KG1 (cell line): ENCODE measurements around the gene VPS37C.
A peak's percentile ranks its signal among the peaks of the same experiment; 100 is the strongest.
"Not testable (repeated sequence)": the region's sequence is repeated elsewhere in the genome, so short reads cannot be mapped to it uniquely, and the experiment has no call there.

Experiments
- DNase-seq: peaks from one replicate; lab custom pipeline; 2025; lab: John Stamatoyannopoulos, UW

Gene VPS37C

DNA sequence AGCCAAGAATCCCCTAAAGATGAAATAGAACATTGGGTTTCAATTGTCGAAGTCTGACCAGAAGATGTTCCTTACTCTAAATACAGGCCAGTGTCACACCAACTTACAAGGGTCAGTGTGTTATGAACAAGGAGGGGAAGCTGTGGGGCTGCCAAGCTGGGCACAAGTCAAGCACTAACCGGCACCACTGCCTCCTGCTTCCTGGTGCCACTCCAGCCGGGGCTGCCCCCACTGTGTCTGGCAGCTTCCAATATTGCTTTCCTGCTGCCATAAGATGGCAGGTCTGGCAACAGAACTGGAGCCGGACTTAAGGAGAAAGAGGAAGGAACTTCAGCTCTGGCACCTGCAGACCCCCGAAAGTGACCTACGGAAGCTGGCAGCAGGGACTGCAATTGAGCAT lies 13.7 kb upstream of the VPS37C start:
- no peak for DNase-seq

DNA sequence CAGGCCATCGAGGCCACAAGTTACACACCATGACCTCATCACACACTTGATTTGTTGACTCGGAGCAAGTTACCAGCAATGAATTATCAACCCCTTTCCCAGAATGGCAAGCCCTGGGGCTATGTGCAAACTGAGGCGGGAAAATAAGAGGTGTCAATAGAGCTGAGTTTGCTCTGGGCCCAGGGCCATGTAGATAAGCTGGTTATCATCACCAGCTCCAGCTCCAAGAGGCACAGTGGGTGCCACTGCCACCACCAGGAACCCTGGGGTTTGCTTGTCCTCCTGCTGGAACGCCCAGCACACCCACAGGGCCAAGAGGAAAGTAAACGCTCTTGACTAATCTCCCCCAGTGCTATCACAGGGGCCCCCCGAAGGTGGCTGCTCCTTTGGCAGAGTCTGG lies 13.0 kb upstream of the VPS37C start:
- no peak for DNase-seq

DNA sequence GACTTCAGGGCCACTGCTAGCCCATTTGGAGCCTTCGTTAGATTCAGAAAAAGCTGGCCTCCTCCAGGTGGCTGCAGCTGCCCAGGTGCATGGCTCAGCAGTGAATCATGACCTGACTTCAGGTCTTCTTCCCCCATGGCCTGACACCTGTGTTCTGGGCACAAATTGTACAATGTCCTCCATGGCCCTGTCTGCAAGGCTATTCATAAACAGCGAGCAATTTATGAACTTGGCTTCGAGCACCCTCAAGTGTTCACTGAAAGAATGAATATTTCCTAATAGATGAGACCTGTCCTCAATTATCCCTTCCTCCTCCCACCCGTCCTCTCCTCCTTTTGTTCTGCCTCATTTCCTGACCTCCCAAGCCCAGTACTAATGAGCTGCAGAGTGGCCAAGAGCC lies 12.2 kb upstream of the VPS37C start:
- DNase-seq: no peak

DNA sequence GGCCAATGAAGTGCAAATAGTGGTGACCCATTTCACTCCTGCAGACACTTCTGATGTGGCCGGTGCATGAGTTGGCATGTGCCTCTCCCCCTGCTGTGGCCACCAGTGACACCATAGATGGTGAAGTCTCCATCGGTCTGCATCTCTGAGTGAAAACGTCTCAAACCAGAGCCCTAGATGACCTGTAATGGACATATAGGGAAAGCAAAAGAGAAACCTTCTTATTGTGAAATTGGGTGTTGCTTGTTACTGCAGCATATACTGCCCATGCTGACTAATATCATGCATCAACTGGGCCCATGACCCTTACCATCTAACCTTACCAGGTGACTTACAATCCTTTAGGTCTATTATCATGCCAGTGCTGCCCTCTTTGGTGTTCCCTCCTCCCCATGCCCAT lies 11.7 kb upstream of the VPS37C start:
- DNase-seq: no peak

DNA sequence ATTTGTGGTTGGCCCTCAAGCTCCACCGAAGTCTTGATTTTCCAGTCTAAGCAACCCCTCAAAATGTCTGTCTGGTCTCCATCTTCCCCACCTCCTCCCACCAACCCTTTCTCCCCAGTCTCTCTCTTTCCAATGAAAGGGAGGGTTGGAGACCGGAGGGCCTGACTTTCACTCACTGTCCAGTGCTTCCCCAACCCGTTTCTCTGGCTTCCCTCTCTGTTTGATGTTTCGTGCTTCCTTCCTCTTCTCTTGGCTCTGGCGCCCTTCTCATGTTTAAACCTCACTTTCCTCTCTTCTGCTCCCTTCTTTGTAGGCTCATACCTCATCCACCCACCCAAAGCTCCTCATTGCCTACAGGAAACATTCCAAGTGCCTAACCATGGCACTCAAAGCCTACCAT lies 11.1 kb upstream of the VPS37C start:
- no peak for DNase-seq

DNA sequence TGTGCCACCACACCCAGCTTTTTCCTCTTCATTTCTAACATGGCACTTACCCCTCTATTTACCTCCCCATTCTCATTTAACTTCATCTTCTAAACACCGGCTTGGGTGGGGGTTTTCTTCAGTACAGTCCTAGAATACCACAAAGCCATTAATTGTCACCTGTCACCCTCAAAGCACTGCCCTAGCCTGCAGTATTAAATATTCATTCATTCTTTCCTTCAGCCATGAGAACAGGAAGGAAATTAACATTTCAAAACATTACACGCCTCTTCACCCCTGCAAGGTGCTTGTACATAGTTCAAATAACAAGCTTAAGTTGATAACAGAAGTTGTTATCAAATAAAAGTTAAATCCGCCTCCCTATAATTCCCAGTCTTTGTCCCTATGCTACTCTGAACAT lies 10.7 kb upstream of the VPS37C start:
- DNase-seq: no peak

DNA sequence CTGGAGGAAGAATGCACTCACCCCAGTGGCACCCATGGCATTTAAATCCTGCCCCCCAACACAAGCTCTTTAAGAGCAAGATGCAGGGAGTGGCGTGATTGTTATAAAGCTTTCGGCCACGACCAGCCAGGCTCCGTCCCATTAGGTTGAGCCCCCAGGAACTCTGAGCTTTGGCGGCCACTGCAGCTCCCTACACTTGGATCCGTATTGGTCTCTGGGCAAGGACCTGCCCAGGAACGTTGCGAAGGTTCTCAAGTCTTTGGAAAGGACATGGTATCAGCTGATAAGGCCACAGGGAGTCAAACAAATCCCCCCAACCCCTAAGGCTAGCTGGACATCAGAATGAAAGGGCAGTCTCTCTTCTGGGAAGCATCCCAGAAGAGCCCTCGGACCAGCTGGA lies 9.3 kb upstream of the VPS37C start:
- DNase-seq: no peak

DNA sequence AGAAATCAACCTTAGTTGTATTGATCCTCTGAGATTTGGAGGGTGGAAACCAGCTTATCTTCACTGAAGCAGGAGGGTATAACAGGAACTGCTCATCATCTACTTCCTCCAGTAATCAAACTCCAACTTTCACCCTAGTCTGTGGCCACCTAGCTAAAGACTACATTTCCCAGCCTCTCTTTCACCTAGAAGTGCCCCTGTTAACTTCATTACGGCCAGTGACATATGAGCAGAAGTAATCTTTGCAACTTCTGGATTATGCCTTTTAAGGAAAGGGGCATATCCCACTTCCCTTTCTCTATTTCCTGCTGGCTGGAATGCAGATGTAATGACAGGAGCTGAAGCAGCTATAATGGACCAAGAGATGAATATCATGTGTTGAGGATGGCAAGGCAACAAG lies 7.6 kb upstream of the VPS37C start:
- no peak for DNase-seq

DNA sequence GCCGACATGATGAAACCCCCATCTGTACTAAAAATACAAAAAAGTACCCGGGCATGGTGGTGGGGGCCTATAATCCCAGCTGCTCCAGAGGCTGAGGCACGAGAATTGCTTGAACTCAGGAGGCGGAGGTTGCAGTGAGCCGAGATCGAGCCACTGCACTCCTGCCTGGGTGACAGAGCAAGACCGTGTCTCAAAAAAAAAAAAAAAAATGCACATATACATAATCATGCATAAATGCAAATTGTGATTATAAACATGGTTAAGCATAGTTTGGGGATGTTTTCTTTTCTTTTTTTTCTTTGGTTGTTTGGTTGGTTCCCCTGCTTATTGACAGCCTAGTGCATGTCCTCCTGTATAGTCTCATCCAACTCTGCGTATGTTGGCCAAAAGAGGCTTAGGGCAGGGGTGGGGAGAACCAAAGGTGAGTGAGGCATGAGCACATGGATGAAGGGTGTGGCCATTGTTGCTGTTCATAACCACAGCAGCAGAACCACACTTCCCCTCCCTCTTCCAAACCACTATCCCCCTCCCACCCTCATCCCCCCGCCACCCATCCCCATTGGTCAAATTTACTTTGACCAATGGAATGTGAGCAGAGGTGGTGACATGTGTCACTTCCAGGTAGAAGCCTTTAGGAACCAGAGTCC lies 6.9 kb upstream of the VPS37C start:
- no peak for DNase-seq

DNA sequence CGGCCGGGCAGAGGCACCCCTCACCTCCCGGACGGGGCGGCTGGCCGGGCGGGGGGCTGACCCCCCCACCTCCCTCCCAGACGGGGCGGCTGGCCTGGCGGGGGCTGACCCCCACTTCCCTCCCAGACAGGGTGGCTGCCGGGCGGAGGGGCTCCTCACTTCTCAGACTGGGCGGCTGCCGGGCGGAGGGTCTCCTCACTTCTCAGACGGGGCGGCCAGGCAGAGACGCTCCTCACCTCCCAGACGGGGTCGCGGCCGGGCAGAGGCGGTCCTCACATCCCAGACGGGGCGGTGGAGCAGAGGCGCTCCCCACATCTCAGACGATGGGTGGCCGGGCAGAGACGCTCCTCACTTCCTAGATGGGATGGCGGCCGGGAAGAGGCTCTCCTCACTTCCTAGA lies 5.1 kb upstream of the VPS37C start:
- DNase-seq: not testable (repeated sequence)

DNA sequence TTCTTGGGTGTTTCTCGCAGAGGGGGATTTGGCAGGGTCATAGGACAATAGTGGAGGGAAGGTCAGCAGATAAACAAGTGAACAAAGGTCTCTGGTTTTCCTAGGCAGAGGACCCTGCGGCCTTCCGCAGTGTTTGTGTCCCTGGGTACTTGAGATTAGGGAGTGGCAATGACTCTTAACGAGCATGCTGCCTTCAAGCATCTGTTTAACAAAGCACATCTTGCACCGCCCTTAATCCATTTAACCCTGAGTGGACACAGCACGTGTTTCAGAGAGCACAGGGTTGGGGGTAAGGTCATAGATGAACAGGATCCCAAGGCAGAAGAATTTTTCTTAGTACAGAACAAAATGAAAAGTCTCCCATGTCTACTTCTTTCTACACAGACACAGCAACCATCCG lies 4.6 kb upstream of the VPS37C start:
- not testable (repeated sequence) for DNase-seq

DNA sequence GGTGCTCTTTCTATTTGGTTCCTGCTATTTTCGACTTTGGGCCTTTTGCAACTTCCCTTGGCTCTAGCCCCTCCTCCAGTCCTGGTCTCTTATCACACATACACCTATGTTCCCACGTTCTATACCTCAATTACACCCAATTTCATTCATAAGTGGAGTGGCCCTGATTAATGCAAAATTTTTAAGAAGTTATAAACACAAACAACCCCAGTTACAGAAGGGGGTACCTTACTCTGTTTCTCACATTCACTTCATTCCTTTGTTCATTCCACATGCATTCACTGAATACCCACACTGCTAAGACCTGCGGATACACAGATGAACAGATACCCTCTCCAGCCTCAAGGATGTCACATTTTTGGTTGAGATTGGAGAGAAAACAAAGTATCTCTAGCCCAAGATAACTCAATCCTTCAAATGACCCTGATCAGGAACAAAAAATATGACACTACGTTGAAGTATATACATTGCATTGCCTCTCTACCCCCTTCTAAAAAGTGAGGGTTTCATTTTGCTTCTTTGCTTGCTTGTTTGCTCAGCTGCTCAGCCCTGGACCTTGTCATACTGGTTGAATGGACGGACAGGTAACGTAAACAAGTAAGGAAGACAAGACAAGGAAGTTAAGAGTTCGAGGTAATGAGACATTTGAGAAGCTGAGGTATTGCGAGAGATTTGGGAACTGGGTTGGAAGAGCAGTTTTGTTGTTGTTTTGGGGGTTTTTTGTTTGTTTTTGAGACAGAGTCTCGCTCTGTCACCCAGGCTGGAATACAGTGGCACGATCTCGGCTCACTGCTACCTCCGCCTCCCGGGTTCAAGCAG lies 3.6 kb upstream of the VPS37C start:
- no peak for DNase-seq

DNA sequence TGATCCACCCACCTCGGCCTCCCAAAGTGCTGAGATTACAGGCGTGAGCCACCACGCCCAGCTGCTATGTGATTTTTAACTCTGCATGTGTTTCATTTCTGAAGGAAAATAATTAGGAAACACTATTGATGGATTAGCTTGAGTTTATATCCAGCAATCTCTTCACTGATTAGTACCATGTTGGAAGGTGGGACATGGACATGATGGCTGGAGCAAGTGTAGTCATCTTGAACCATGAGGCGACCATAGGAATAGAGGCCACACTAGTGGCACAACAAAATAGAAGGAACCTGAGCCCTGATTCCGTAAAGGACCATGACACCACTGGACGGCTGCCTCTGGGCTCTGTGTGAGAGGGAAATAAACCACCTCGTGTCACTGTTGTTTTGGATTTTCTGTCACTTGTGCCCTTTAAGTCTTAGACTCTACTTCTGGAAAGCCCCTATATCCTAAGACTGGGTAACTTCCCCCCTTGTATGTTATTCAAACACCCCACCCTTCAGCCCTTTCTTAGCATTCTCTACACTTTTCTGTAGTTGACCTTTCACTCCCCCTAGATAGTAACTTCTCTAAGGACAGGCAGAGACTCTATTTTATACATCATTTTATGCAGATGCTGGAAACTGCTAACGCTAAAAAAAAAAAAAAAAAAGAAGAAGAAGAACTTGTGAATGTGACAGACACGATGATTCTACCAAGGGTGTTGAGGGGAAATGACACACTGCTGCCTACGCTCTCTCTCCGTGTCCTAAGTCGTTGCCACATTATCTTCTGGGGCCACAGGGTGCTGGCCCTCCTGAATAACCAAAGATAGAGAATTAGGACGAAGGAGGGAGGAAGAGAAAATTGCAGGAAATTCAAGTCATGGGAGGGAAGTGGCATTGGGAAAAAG lies 2.7 kb upstream of the VPS37C start:
- no peak for DNase-seq

DNA sequence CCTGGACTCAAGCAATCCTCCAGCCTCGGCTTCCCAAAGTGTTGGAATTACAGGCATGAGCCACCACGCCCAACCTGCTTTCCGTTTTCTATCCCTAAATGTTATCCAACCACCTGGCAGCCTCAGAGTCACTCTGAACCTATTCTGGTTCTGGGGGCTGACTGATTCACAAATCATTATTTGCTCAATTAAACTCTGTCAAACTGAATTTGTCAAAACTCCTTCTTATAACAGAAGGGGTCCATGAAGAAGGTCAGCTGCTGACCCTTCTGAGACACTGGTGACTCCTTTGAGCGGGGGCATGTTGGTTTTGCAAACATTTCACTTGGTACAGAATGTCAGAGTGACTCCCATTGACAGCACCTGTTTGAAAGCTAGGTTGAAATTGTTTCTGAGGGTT lies 1.8 kb upstream of the VPS37C start:
- DNase-seq: no peak

DNA sequence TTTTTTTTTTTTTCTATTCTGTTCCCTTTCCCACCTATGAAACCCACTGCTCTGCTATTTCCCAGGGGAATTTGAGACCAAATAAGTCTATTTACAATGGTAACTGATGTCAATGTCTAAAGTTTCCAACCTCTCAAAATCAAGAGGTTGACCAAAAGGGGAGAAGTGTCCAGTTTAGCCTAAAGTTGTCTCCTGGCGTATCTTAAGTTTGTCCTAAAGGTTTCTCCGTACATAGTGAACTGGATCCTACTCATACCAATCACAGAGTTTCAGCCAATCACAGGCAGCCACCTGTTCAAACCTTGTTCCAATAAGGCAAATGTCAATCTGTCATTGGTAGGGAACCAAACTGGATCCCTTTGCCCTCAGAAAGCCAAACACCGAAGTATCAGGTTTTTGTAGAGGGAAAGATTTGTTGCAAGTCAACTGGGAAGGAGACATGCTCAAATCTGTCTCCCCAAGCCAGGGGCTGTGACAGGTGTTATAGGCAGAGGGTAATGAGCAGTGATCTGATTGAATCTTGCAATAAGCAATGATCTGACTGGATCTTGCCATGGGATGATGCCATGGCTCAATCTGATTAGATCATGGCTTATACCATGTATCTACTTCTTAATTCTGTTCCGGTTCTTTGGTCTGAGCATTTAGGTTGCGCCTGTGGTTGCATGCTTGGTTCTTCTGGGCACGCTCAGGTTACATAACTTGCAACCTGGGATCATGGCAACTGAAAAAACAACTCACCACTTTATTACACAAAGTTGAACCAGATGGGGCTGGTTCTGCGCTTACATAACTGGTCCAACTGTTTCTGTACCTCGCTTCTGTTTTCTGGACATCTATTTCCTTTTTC lies 1.1 kb upstream of the VPS37C start:
- DNase-seq: no peak

DNA sequence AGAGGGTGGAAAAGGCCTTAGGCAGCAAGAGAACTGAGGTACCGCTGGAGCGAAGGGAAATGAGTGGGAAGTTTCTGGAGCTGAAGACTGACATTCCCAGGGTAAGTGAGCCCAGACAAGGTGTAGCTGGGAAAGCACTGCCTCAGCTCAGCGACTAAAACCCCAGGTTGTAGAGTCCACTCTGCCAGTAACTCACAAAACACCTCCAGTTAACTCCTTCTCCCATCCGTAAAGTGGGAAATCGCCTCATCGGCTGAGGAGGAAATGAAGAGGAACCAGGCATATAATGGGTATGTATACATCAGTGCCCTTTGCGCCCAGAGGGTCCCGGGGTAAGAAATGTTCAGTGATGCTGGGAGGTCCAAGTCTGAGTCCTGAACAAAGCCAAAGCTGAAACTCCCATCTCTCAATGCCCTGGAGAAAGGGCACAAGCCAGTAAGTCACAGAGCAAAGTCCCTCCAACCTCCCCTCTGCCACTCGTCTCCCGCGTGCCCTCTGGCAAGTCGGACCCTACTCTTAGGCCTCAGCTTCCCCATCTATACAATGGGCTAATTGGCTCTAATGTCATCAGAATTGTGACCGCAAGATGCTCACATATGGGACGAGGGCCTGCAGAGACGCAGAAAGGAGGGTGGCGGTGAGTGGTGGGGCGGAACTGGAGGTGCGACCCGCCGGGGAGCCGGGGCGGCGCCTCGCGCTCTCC lies 588 bp downstream of the VPS37C start:
- DNase-seq: peak; percentile 82

DNA sequence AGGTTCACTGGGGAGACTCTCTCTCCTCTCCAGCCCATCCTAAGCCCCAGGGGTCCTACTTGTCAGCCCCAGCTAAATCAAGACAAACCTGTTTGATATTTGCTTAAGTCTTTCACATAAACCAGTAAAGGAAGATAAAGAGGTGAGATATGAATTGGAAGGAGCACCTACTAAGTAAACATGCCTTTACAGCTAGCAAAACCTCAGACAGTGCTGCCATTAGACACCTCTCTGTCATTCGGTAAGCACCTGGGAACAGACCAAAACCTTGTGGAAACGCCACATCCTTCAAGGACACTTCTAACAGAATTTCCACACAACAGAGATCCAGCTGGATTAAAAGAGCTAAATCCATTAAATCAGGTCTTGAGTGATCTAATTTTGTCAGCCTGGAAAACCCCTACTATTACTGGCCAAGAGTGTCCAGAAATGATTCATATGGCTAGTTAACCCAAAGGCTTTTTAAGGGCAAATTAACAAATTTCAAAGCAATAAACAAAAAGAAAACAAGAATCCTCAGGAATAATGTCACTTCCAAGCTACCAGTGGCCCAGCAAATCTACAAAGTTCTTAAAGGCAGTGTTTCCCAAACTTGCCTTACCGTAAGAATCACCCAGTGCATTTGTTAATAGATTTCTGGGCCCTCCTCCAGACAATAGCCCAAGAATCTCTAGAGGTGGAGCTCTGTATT lies 2.4 kb downstream of the VPS37C start:
- DNase-seq: no peak

DNA sequence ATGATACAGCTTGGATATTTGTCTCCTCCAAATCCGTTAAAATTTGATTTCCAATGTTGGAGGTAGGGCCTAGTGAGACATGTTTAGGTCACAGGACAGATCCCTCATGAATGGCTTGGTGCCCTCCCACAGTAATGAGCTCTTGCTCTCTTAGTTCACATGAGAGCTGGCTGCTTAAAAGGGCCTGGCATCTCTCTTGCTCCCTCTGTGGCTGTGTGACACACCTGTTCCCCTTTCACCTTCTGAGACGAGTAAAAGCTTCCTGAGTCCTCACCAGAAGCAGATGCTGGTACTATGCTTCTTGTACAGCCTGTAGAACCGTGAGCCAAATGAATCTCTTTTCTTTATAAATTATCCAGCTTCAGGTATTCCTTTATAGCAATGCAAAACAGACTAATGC lies 3.5 kb downstream of the VPS37C start:
- DNase-seq: no peak

DNA sequence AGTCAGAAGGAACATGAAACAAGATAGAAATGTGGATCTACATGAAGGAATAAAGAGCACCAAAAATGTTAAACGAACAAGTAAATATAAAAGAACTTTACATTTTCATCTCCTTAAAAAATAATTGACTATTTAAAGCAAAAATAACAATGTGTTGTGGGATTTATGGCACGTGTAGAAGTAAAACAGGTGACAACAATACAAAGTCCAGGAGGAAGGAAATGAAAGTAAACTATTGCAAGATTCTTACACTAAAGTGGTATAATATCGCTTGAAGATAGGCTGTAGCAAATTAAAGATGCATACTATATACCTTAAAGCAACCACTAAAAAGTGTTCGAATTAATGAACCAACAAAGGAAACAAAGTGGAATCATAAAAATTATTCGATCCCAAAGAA lies 5.5 kb downstream of the VPS37C start:
- no peak for DNase-seq

DNA sequence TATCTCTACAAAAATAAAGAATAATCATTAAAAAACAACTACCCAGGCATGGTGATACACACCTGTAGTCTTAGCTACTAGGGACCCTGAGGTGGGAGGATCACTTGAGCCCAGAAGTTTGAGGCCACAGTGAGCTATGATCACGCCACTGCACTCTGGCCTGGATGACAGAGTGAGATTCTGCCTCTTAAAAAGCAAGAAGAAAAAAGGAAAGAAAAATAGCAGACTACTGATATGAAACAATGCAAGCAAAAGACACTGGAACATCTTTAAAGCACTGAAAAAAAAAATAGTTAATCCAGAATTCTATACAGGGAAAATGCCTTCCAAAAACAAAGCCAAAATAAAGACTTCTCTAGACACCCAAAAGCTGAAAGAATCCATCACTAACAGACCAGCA lies 5.9 kb downstream of the VPS37C start:
- DNase-seq: no peak

DNA sequence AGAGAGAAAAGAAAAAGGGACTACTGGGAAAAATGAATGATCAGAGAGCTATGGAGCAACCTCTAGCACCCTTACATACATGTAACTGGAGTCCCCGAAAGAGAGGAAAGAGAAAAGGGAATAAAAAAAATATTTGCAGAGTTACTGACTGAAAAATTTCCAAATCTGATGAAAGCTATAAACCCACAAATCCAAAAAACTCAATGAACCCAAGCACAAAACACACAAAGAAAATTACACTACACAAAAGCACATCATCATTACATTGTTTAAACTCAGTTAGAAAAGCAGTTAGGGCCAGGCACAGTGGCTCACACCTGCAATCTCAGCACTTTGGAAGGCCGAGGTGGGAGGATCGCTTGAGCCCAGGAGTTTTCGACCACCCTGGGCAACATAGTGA lies 6.7 kb downstream of the VPS37C start:
- no peak for DNase-seq
